HG03135 (cell line): ENCODE data around the gene SULF2.

Experiments used
- ATAC-seq: cut with Tn5 transposase; IDR thresholded peaks from one replicate; pipeline ENCODE4 v1.9.1; 2021; ENCODE audit warnings: mild to moderate bottlenecking, moderate library complexity; ENCODE audit not compliant: unreplicated experiment

SULF2 gene

GRCh38 chr20:47785854-47786764 lies 828 bp upstream of the SULF2 start:
- no peak for ATAC-seq

- no peak for ATAC-seq
These were observed 526 bp downstream of the SULF2 start for GRCh38 chr20:47784599-47785310.

GRCh38 chr20:47783828-47784598 lies 1.3 kb downstream of the SULF2 start:
- no peak for ATAC-seq

- ATAC-seq: no peak
These were observed 2.2 kb downstream of the SULF2 start for GRCh38 chr20:47782920-47783552.

GRCh38 chr20:47782076-47782475 lies 3.2 kb downstream of the SULF2 start:
- no peak for ATAC-seq

GRCh38 chr20:47781632-47782031 lies 3.6 kb downstream of the SULF2 start:
- no peak for ATAC-seq

GRCh38 chr20:47780720-47781389 lies 4.4 kb downstream of the SULF2 start:
- ATAC-seq: no peak

GRCh38 chr20:47778398-47779354 lies 6.6 kb downstream of the SULF2 start:
- no peak for ATAC-seq

- no peak for ATAC-seq
These were observed 8.1 kb downstream of the SULF2 start for GRCh38 chr20:47777220-47777619.

- no peak for ATAC-seq
These were observed 8.6 kb downstream of the SULF2 start for GRCh38 chr20:47776639-47777038.

- no peak for ATAC-seq
These were observed 9.4 kb downstream of the SULF2 start for GRCh38 chr20:47775841-47776240.

- ATAC-seq: no peak
These were observed 10.2 kb downstream of the SULF2 start for GRCh38 chr20:47775039-47775438.

GRCh38 chr20:47774131-47774777 lies 11.0 kb downstream of the SULF2 start:
- no peak for ATAC-seq

- no peak for ATAC-seq
These were observed 11.9 kb downstream of the SULF2 start for GRCh38 chr20:47773371-47773786.

GRCh38 chr20:47770935-47771334 lies 14.3 kb downstream of the SULF2 start:
- ATAC-seq: no peak

- no peak for ATAC-seq
These were observed 17.1 kb downstream of the SULF2 start for GRCh38 chr20:47768016-47768824.

- no peak for ATAC-seq
These were observed 19.3 kb downstream of the SULF2 start for GRCh38 chr20:47765691-47766594.
